Vagina (tissue), 2 donors: ENCODE measurements around the gene PAEP. TPM values are rescaled to one million over a fixed set of nuclear protein-coding genes. Genes with fewer than 3 reads are reported as not detected.

Source experiments
- DNase-seq, 2 donors: peaks; one replicate each; pipeline ENCODE4 v3.0.0-alpha.2; 2017; ENCODE audit errors: extremely low spot score in 2 of 2
- H3K27ac ChIP-seq: fragments of 200-600 bp; sonication (generic); one replicate; pipeline ENCODE4 v1.5.1; 2019
- H3K27me3 ChIP-seq: fragments of 200-600 bp; sonication (generic); one replicate; pipeline ENCODE4 v1.5.1; 2019
- H3K36me3 ChIP-seq, 2 donors: fragments of 200-600 bp; sonication (generic); one replicate each; pipeline ENCODE4 v1.5.1; 2017 to 2019
- H3K4me1 ChIP-seq: fragments of 200-600 bp; sonication (generic); one replicate; pipeline ENCODE4 v1.5.1; 2019
- H3K4me3 ChIP-seq, 2 donors: fragments of 200-600 bp; sonication (generic); 1 replicate in 1 of 2; 2 replicates in 1 of 2; pipeline ENCODE4 v1.5.1; 2016 to 2019
- H3K9me3 ChIP-seq: fragments of 200-600 bp; sonication (generic); one replicate; pipeline ENCODE4 v1.5.1; 2019
- POLR2A ChIP-seq, 2 donors: fragments of 450-650 bp; IDR thresholded peaks; one replicate each; pipeline ENCODE4 v1.6.1; 2017; ENCODE audit warnings: antibody characterized with exemption in 2 of 2, mild to moderate bottlenecking in 2 of 2, moderate library complexity in 2 of 2
- POLR2AphosphoS5 ChIP-seq, 2 donors: sonication (generic); formaldehyde crosslinking; IDR thresholded peaks; one replicate each; pipeline ENCODE4 v1.9.0; 2017; ENCODE audit warnings: antibody characterized with exemption in 2 of 2, mild to moderate bottlenecking in 2 of 2, low read depth in 1 of 2; ENCODE audit not compliant: insufficient read depth in 1 of 2
- intact Hi-C: fragments of 100-400 bp; cut with DNase I; formaldehyde crosslinking; loops from one replicate; pipeline ENCODE4 v1.15.1; 2023
- total RNA-seq: library from RNA; depleted of rRNA; stranded (reverse); fragments of >200 nt; gene quantifications from one replicate; pipeline ENCODE4 v1.2.3, GENCODE V29; 2016
- TF ChIP-seq, protein P1 (sequence below), 3 experiments: fragments of 450-650 bp in 2 of 3; fragments of 200-600 bp in 1 of 3; sonication (generic) in 1 of 3; IDR thresholded peaks; one replicate each; pipeline ENCODE4 v1.5.1; 2017 to 2019; ENCODE audit warnings: antibody characterized with exemption in 3 of 3, mild to moderate bottlenecking in 2 of 3, moderate library complexity in 2 of 3

PAEP gene
- total RNA-seq, 1 donor from 2014 or later, result not detected

- no peaks in the 10 kb centered on the region for H3K36me3 ChIP-seq
- no peak for DNase-seq
- intact Hi-C loops, result no loop called here
- no peaks in the 10 kb centered on the region for H3K9me3 ChIP-seq
- H3K27me3 ChIP-seq, result no peaks in the 10 kb centered on the region
- TF ChIP-seq POLR2AphosphoS5 (IDR thresholded peaks at IDR 0.05; ENCODE audit: insufficient read depth in 1 of 2, low read depth in 1 of 2), result no peak
- no peak for TF ChIP-seq POLR2A (IDR thresholded peaks at IDR 0.05)
- TF ChIP-seq, protein P1, sequence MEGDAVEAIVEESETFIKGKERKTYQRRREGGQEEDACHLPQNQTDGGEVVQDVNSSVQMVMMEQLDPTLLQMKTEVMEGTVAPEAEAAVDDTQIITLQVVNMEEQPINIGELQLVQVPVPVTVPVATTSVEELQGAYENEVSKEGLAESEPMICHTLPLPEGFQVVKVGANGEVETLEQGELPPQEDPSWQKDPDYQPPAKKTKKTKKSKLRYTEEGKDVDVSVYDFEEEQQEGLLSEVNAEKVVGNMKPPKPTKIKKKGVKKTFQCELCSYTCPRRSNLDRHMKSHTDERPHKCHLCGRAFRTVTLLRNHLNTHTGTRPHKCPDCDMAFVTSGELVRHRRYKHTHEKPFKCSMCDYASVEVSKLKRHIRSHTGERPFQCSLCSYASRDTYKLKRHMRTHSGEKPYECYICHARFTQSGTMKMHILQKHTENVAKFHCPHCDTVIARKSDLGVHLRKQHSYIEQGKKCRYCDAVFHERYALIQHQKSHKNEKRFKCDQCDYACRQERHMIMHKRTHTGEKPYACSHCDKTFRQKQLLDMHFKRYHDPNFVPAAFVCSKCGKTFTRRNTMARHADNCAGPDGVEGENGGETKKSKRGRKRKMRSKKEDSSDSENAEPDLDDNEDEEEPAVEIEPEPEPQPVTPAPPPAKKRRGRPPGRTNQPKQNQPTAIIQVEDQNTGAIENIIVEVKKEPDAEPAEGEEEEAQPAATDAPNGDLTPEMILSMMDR (IDR thresholded peaks at IDR 0.05), result no peak
- H3K4me1 ChIP-seq, result no peaks in the 10 kb centered on the region
- no peak overlapping the region for H3K27ac ChIP-seq
- no peak overlapping the region for H3K4me3 ChIP-seq
Observed at GRCh38 chr9:135519179-135519971, 42.2 kb upstream of the PAEP start.

DNA sequence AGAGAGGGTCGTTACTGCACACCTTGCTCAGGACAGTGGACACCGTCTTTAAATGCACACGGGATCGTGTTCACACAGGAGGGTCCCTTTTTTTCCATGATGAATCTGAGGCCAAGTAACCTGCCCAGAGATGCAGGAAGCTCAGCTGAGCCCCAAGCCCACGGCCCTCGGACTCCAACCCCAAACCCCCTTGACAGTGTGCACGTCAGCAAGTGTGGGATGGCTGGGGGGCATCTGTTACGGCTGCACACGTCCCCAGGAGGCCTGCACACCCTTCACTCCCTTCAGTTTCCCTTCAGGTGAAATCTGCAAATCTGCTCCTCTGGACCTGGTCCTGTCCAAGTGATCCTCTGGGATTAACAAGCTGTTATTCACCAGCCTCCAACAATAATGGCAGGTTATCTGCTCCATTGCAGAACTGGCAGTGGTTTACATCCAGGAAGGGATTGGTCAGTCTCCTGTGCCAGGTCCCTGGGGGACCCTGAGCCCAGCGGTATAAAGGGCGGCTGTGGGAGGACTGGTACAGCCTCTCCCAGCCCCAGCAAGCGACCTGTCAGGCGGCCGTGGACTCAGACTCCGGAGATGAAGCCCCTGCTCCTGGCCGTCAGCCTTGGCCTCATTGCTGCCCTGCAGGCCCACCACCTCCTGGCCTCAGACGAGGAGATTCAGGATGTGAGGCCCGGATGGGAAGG lies 40.5 kb upstream of the PAEP start, which contains the start of gene LCN1:
Gene LCN1 (plus strand): TSS at position 525 of the 692 bp plus-strand sequence. CDS start 58 bp downstream, at position 583.
- H3K36me3 ChIP-seq, result no peaks in the 10 kb centered on the region
- TF ChIP-seq POLR2AphosphoS5 (IDR thresholded peaks at IDR 0.05; ENCODE audit: insufficient read depth in 1 of 2, low read depth in 1 of 2), result no peak
- TF ChIP-seq, protein P1 (IDR thresholded peaks at IDR 0.05), result no peak
- no peak for TF ChIP-seq POLR2A (IDR thresholded peaks at IDR 0.05)
- H3K9me3 ChIP-seq, result no peaks in the 10 kb centered on the region
- H3K4me1 ChIP-seq, result no peaks in the 10 kb centered on the region
- H3K4me3 ChIP-seq, result no peak within 1 kb of the TSS
- H3K27me3 ChIP-seq, result no peaks in the 10 kb centered on the region
- H3K27ac ChIP-seq, result no peak within 1 kb of the TSS
- no peak for DNase-seq
- intact Hi-C loops, result no loop called here

GRCh38 chr9:135521608-135522095 lies 39.9 kb upstream of the PAEP start:
- intact Hi-C loops, result no loop called here
- H3K4me3 ChIP-seq, result no peak overlapping the region
- no peaks in the 10 kb centered on the region for H3K36me3 ChIP-seq
- no peaks in the 10 kb centered on the region for H3K4me1 ChIP-seq
- H3K9me3 ChIP-seq, result no peaks in the 10 kb centered on the region
- TF ChIP-seq, protein P1 (IDR thresholded peaks at IDR 0.05), result no peak
- TF ChIP-seq POLR2AphosphoS5 (IDR thresholded peaks at IDR 0.05; ENCODE audit: insufficient read depth in 1 of 2, low read depth in 1 of 2), result no peak
- TF ChIP-seq POLR2A (IDR thresholded peaks at IDR 0.05), result no peak
- no peak for DNase-seq
- no peak overlapping the region for H3K27ac ChIP-seq
- no peaks in the 10 kb centered on the region for H3K27me3 ChIP-seq

- intact Hi-C loops, result no loop called here
- no peak for DNase-seq
- no peak for TF ChIP-seq POLR2AphosphoS5 (IDR thresholded peaks at IDR 0.05; ENCODE audit: insufficient read depth in 1 of 2, low read depth in 1 of 2)
- TF ChIP-seq, protein P1 (IDR thresholded peaks at IDR 0.05), result no peak
- no peak for TF ChIP-seq POLR2A (IDR thresholded peaks at IDR 0.05)
- no peaks in the 10 kb centered on the region for H3K36me3 ChIP-seq
- no peaks in the 10 kb centered on the region for H3K4me1 ChIP-seq
- no peak overlapping the region for H3K27ac ChIP-seq
- H3K4me3 ChIP-seq, result no peak overlapping the region
- H3K27me3 ChIP-seq, result no peaks in the 10 kb centered on the region
- H3K9me3 ChIP-seq, result no peaks in the 10 kb centered on the region
Observed at GRCh38 chr9:135522137-135522877, 39.2 kb upstream of the PAEP start.
